HG03354 (cell line): ENCODE measurements around the gene REPS2.

Source experiments
- ATAC-seq: cut with Tn5 transposase; IDR thresholded peaks from one replicate; pipeline ENCODE4 v1.9.1; 2021; ENCODE audit warnings: mild to moderate bottlenecking; ENCODE audit not compliant: unreplicated experiment, poor library complexity, severe bottlenecking

REPS2 gene

DNA sequence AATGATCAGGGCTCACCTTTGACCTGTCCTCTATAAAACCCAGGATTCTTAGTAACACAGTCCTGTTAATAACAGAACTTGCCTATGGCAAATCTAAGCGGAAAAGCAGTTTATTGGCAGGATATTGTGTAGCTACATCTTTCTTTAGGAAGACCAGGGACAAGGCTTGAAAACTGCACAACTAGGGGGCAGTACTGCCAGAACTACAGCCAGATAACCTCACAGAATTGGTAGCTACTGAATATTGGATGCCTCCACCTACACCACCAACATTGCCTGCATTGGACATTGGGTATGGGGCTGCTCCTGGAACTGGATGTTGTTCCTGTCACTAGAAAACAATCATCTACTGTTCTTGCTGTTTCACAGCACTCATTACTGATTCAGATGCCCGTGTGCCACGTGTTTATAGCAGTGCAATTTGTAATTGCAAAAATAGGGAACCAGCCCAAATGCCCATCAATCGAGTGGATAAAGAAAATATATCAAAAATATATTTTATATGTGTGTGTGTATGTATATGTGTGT, 47.4 kb downstream of the REPS2 start:
- no peak for ATAC-seq

- no peak for ATAC-seq
Measured at GRCh38 chrX:16994736-16995135, 48.3 kb downstream of the REPS2 start.

DNA sequence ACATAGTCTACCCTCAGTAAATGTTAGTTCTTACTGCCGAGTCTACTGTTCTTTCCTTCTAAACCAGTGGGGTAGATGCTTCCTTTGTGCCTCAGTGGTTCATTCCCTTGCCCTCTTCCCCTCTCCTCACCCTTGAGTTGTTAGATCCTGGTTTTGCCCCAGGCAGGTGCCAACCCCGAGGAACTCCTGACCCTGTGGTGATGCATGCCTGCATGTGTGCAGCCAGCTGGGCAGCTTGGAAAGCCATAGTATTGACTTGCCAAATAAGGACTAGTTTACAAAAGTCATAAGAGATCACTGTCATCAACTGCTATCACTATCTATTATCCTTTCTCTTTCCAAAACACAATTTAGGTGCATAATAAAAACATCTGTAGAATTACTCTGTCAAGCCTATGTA, 50.9 kb downstream of the REPS2 start:
- no peak for ATAC-seq

GRCh38 chrX:16999275-16999674, 52.8 kb downstream of the REPS2 start:
- ATAC-seq = no peak

DNA sequence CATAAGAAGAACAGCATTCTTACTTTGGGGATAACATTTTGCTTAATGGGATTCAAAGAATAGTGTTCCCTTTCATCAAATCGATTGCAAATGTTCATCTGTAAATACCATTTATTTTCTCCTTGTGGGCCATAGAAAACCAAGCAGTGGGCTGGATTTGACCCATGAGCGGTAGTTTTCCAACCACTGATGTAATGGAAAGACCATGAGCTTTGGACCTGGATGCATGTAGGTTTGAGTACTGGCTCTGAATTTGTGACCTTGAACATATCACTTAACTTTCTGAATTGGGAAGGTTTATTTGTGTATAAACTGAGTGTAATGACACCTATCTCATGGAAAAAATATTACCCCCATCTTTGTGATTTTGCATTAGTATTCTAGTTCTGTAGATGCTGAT, 54.3 kb downstream of the REPS2 start:
- ATAC-seq = no peak

DNA sequence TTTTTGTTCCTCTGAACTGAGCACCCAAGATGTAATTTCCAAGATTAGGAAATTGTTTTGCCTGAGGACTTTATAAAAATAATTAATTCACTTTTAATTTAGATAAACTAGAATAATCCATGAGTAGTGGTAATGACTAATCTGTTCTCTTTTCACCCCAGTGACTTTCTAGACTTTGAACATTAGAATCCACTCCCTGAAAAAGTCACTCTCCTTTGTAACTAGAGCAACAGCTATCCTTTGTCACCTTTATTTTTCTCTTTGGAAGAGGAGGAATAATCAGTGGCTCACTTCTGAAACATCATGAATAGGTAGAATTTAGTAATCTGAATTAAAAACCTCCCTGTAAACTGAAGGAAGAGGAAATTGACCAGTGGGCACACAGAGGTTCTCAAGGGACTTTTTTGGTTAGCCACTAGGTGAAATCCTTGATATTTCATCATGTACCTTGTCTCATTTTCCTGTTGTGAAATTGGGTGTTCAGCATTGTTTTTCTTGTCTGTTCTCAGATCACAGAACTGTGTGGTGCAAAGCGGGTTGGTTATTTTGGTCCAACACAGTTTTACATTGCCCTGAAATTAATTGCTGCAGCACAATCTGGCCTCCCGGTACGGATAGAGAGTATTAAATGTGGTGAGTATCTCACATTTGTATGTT, 59.4 kb downstream of the REPS2 start:
- ATAC-seq = no peak

GRCh38 chrX:17007134-17007768, 60.8 kb downstream of the REPS2 start:
- no peak for ATAC-seq

DNA sequence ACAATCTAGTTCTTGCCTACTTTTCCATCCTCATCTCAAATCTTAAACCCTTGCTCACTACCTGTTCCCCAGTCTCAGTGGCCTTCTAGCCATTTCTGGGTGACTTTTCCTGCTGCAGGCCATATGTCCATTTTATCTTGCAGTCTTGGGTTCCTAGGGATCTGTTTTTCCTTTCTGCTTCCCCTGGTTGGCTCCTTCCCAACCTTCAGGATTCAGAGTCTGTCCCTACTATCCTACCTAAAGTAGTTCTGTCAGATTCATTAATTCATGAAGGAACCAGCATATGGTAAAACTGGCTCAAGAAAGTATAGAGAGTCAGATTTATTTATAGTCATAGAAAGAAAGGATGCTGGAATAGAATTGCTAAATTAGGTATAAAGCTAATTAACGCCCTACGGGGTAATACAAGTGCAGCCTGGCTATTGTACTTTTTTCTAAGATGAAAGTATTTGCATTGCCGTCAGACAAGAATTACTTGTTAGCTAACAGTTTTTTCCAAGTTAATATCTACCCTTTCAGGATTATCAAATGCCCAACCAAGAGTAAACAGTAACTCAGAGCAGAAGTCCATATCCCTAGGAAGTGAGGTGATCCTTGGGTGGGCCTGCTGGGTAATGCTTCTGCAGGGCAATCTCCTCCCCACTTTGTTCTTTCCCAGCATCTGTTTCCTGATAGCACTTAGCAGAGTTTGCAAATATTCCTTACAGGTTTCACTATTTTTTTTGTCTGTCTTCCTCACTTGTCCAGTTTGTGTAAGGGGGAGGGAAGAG, 63.6 kb downstream of the REPS2 start:
- ATAC-seq = no peak

- ATAC-seq = no peak
Measured at GRCh38 chrX:17012465-17012864, 66.0 kb downstream of the REPS2 start.

DNA sequence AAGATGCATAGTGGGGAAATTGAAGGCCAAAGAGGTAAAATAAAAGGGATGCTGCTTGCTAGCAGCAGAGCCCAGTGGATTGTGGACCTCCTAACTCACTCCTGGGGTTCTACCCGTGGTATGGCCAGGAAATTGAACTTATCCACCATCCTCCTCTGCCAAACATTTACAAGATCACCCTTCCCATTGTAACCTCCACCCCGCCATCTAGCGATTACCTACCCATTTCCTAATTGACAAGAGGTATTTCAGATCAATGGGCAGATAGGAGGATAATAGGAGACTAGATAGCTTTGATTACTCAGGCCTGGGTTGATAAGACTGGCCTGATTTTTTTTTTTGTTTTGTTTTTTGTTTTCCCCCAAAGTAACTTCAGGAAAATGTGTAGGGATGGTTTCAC, 67.8 kb downstream of the REPS2 start:
- ATAC-seq = no peak

- no peak for ATAC-seq
Measured at GRCh38 chrX:17017134-17017533, 70.7 kb downstream of the REPS2 start.

DNA sequence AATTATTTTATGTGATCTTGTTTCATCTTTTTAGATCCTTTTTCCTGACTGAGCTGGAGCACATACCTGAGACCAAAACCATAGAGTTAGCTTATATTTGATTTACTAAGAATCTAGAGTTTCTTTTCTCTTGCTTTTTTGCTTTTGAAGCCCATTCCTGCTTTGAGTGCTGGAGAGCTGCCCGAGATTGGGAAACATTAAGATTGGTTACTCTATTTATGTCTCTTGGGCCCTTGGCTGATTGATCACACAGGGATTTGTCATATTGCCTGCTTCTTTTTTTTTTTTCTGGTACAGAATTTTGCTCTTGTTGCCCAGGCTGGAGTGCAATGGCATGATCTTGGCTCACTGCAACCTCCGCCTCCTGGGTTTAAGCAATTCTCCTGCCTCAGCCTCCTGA, 73.9 kb downstream of the REPS2 start:
- ATAC-seq = no peak

- no peak for ATAC-seq
Measured at GRCh38 chrX:17020851-17021821, 74.7 kb downstream of the REPS2 start.

GRCh38 chrX:17021851-17022604, 75.6 kb downstream of the REPS2 start:
- ATAC-seq = no peak

- ATAC-seq = no peak
Measured at GRCh38 chrX:17023661-17024060, 77.2 kb downstream of the REPS2 start.

GRCh38 chrX:17024886-17025285, 78.4 kb downstream of the REPS2 start:
- no peak for ATAC-seq

DNA sequence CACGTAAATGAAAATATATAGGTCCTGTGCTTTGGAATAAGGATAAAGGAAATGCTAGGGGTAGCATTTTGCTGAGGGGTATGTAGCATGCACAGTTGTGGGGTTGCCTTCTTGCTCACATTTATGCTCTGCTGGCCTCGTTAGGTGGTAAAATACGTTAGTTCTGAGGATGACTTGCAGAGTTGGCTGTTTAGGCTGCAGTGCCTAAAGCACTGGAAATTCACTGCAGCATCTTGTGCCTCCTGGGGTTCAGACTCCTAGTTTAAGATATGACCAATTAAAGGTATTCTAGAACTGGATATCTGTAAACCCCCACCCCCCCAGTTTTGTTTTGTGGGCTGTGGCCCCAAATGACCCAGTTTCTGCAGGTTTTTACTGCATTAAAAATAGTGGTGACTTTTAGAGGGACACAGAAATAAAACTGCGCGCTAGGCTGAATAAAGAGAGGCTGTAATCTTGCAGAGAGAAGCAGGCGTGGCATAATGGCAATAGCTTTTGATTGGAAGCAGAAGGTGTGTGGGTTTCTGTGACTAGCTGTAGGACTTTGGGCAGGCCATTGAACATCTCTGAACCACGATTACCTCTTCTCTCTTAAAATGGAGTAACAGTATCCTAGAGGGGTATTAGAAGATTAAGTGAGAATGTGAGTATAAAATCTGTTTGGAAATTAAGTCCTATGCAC, 79.3 kb downstream of the REPS2 start:
- no peak for ATAC-seq

DNA sequence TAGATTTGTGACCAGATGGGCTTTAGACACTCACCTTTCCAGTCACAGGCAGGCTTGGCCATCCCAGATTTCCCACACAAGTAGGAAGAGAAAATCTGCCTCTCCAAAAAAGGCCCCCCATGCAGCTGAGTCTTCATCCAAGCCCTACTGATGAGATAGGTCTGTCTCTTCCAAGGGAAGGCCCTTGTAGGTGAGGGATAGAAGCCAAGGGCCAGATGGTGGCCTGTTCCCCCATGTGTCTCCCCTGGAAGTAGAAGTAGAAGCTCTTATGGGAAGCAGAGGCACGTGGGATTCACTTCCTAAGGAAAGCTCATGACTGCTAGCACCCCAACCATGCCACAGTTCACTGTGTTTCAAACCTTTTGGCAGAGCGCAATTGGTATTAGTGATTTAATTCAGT, 81.5 kb downstream of the REPS2 start:
- no peak for ATAC-seq

- ATAC-seq = no peak
Measured at GRCh38 chrX:17028356-17028755, 81.9 kb downstream of the REPS2 start.
